Retina (tissue), 1 donor: ENCODE data around the gene ENTPD3.
A peak's percentile ranks its signal among the peaks of the same experiment; 100 is the strongest.
"Not testable (repeated sequence)": the region's sequence is repeated elsewhere in the genome, so short reads cannot be mapped to it uniquely, and the experiment has no call there.

ENCODE experiments used
- DNase-seq: peaks from one replicate; pipeline ENCODE4 v3.0.0-alpha.2; 2016

The ENTPD3 gene

DNA sequence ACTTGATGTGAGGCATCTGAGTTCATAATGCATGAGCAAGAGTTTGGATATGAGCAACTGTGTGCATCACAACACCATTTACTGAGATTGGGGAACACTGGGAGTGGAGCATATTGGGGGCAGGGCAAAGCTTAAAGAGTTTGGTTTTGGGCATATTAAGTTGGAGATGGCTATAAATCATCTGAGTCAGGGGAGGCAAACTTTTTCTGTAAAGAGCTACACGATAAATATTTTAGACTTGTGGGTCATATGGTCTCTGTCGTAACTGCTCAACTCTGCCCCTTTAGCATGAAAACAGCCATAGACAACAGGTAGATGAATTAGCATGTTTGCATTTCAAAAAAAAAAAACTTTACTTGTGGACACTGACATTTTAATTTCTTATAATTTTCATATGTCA is 20.0 kb downstream of the ENTPD3 start:
- no peak for DNase-seq

DNA sequence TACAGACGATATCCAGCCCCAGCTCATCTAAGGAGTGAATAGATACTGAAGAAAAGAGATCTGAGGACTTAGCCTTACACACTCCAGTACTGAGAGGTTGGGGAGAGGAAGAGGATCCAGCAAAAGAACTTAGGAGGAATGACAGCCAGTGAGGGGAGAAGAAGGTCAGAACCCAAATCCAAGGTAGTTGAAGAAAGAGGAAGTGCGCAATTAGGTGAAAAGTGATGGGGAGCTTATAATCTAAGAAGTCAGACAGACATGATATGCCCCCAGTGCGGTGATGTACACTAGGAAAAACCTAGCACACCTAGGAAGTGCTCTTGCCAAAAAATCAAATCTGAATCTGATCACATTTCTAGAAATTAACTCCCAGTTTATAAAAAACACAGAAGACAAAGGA is 20.6 kb downstream of the ENTPD3 start:
- DNase-seq, result no peak

DNA sequence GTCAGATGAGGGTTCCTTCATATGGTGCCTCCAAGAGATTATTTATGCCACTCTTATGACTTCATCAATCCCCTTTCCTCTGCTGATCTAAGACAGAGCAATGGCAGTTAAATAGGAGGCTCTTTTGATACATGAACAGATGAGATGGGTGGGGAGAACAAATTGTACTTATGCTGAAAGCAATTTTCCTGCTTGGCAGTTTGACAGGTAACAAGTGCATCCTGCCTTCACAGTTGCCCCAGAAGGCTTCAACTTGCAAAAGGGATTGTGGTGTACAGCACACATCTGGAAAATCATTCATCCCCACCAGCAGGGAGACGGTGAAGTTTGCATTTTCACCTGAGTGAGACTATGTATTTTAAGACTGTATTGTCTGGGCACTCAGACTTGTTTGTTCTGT is 27.3 kb downstream of the ENTPD3 start:
- no peak for DNase-seq

DNA sequence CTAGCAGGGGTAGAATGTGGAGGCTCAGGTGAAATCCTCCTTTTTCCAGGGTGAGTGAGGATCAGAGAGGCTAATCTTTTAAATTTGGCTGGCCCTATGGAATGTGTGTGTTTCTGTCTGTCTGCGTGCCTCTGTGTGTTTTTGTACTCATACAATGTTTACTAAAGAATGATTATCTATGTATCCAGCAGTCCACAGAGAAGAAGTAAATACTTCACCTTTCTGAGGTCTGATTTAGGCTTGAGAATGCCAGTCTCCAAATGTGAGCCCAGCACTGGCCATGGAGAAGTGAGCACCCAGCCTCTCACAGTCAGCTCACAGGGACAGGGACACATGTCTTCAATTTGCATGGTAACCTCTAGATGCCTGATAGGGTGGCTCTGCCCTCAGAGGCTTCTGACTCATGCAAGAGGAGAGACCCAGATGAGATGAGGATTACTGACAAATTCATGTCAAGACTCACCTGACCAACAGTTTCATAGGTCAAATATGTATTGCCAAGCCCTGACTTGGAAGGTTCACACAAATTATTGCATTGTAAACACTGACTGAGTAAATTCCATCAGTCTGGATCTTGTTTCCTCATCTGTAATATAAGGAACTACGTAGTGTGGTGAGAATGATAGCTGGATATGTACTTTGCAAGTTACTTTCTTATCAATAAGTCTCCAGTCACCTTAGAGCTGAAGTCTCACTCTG is 31.0 kb downstream of the ENTPD3 start:
- DNase-seq, result no peak

DNA sequence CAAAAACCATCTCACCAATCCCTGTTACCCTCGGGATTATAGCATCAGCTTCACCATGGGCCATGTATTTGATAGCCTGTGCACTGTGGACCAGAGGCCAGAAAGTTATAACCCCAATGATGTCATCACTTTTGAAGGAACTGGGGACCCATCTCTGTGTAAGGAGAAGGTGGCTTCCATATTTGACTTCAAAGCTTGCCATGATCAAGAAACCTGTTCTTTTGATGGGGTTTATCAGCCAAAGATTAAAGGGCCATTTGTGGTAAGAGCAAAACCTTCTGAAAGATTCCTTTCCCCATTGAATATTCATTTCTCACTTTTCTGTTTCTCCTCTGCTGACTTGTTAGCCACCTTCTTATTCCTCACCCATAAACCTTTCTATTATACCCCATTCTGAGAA is 35.9 kb downstream of the ENTPD3 start:
- DNase-seq, result no peak

DNA sequence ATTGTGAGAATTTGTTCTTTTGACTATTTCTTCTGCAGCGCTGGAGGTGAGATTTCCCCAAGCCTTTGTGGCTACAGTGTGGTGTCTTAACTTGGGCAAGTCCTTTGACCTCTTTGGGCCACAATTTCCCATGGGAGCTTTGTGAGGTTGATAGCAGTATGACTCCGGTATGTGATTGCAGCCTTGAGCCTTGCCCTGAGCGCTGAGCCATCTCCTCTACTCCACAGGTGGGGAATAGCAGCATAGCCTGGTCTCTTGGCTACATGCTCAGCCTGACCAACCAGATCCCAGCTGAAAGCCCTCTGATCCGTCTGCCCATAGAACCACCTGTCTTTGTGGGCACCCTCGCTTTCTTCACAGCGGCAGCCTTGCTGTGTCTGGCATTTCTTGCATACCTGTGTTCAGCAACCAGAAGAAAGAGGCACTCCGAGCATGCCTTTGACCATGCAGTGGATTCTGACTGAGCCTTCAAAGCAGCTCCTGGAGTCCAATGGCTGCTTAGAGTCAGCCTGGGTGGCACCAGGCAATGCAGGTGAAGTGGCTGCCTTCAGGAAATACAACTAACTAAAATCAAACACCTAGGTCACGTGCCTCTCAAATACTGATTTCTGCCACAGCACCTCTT is 40.2 kb downstream of the ENTPD3 start:
- no peak for DNase-seq

DNA sequence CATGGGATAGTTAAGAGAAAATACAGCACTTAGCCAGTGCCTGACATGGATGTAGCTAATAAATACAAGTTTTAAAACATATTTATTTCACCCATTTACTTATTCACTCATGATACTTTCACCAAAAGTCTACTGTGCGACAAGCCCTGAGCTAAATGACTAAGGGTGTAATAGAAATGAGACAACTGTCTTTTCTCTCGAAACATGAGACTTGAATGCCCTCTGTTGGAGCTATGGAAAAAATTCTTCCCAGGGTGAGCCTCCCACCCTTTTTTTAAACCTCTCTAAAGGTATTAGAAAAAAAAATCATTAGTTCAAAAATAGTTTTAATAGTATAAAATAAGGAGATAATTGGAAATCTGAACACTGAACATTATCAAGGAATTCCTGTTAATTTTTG is 45.8 kb downstream of the ENTPD3 start:
- DNase-seq, result no peak

DNA sequence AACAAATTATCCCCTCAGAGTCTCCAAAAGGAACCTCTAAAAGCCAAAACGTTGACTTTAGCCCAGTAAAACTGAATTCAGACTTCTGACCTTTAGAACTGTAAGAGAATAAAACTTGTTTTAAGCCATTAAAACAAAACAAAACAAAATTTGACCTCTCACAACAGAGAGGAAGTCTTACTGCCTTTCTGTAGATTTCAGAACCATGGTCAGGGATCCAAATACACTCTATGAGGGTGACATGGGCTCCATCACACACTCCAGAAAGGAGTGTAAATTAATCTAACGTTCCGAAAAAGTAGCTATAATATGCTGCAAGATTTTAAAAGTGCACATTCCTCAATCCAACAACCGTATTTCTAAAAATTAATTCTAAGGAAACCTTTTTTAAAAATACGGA is 50.9 kb downstream of the ENTPD3 start:
- no peak for DNase-seq

DNA sequence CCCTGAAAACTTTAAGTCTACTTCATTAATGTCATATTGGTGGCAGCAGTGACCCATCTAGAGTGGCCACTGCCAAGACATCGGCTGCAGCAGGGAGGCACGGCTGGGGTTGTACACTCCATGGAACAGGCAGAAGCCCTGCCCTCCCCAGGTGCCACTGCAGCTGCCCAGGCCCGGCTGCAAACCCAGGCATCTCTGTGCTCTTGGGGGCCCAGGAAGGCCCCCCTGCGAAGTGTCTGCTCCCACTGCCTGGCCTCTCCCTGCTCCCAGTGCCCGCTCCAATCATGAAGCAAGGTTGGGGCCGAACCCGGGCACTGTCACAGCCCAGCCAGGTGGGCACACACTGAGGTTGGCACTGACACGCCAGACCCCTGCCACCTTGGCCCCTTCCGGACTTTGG is 58.1 kb downstream of the ENTPD3 start:
- DNase-seq, result no peak

DNA sequence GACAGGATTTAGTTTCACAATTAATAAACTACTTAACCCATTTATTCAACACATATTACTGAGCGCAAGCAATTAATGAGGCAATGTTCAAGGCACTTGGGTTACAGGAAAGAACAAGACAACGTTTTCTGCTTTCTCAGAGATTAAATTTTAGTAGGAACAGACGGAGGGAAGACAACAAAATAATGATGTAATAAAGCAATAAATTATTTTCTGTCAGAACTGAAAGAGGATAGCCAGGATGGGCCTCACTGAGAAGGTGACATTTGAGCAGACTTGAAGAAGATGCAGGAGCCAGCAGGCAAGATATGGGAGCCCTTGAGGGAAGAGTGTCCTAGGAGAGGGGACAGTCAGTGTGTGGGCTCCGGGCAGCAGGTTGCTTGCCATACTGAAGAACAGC is 58.9 kb downstream of the ENTPD3 start:
- DNase-seq, result no peak

DNA sequence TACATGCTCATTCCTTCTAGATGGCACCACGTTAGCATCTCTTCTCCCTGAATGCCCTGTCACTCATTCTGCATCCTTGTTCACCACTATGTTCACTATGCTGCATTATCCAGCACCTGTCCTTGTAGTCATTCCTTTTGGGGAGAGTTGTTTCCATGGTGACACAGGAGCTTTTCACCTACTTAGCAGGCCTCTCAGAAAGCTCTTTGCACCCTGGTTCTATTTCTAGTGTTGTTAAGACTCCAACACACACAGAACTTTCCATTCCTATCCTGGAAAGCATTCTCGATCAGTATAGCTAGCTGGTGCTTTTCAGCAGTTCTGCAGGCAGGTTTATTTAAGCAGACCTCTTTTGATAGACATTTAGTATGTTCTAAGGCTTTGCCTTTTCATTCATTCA is 63.5 kb downstream of the ENTPD3 start:
- DNase-seq, result no peak

DNA sequence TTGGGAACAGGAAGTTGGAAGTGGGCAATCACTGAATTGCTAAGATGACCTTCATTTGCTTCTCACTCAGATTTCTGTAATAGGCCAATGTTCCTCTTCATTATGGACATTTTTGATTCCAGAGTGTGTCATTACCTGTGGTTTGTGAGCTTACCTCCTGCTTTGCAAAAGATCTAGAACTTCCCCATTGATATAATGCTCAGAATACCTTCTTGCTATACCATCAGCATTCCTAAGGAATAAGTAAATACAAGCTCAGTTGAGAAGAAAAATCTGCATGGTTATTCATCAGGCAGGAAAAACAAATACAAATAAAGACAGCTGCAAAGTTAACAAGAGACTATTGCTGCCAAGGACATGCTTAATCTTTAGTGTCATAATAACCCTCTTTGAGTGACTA is 64.6 kb downstream of the ENTPD3 start:
- DNase-seq, result no peak

DNA sequence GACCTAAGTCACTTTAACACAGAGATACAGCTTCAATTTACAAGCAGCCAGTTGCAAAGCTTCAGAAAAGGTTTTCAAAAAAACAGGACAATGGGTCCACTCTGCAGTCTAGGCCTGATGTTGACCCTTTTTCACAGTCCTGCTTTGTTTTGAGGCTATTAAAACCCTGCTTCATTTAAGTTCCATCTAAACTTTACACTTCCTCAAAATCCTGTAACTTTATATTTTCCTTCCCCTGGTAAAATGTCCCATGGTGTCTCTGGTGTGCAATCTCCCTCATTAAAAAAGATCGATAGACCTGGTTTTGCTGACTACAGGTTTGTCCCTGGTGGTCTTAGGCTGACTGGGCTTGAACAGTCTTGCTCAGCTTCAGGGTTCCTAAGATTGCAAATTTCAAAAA is 65.1 kb downstream of the ENTPD3 start:
- DNase-seq, result no peak

DNA sequence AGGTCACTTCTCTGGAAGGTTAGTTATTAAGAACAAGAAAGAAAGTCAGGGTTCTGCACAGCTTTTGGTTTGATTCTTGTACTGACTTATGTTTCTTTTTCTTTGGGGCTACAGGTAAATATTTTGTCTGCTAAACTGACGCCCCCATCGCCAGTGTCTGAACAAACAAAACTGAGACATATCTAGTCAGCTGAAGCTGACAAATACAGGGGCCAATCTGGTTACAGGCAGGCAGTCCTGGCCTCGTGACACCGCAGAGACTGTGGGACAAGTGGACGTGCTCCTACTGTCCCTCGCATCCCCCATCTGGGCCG is 65.5 kb downstream of the ENTPD3 start:
- no peak for DNase-seq

DNA sequence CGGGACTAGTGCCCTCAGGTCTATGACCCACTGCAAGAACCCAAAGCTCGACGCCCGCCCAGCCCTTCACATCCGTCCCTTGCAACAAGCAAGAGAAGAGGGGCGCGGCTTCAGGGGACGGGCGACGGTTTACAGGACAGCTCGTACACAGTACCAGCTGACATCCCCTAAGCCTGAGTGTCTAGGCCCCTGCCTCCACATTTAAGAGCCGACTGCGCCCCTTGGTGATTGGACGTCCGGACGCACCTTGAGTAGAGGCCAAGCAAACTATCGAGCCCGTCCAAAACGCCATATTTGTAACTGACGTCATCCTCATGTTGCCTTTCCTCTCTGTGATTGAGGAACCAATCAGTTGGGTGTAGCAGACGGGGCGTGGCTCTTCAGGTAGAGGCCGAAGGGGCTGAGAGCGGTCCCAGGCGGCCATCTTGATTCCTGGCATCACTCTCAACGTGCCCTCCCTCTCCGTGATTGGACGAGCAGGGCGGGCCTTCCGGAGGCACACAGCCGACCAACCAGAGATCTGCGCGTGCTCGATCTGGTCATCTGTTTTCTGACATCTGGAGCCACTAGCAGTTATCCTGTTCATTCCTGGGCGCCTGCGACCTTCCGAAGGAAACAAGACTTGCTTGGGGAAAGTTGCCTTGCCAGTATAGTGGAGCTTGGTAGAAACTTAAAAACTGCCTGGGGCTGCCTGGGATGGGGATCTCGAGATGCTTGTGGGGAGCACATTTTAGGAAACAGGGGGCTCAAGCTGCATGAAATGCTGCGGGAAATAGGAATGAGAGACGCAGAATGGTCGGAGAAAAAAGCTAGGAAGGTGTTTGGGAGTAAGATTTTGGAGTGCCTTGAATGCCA is 66.1 kb downstream of the ENTPD3 start:
- DNase-seq, result peak; percentile 95

DNA sequence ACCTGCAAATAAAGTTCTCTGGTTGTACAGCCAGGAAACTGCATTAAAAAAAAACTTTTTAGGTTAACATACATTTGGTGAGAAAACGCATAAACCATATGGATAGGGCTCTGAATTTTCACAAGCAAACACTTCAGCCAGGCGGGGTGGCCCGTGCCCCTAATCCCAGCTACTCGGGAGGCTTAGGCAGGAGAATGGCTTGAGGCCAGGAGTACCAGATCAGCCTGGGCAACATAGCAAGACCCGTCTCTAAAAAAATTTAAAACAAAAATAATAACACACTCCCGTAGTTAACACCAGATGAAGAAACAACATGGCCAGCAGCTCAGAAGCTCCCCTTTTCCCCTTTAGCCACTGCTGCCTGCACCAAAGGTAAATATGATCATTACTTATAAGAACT is 66.9 kb downstream of the ENTPD3 start:
- no peak for DNase-seq

DNA sequence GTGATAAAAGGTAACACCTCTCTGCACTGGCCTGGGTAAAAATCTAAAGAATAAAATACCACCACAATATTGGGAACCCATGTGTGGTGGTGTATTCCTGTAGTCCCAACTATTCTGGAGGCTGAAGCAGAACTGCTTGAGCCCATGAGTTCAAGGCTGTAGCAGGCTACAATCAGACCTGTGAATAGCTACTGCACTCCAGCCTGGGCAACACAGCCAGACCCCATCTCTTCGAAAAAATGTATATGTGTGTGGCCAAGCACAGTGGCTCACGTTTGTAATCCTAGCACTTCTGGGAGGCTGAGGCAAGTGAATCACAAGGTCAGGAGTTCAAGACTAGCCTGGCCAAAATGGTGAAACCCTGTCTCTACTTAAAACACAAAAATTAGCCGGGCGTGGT is 68.3 kb downstream of the ENTPD3 start:
- no peak for DNase-seq

DNA sequence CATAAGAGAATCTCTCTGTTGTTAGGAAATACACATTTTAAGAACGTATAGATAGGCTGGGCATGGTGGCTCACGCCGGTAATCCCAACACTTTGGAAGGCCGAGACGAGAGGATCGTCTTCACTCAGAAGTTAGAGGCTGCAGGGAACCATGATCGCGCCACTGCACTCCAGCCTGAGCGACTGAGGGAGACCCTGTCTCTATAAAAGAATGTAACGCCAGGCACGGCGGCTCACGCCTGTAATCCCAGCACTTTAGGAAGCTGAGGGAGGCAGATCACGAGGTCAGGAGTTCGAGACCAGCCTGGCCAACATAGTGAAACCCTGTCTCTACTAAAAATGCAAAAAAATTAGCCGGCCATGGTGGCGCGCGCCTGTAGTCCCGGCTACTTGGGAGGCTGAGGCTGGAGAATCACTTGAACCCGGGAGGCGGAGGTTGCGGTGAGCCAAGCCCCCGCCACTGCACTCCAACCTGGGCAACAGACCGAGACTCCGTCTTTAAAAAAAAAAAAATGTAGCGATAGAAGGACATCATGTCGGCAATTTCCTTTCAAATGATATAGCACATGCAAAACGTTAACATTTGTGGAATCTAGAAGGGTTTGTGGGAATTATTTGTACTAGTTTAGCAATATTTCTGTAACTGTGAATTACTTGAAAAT is 69.4 kb downstream of the ENTPD3 start:
- no peak for DNase-seq

DNA sequence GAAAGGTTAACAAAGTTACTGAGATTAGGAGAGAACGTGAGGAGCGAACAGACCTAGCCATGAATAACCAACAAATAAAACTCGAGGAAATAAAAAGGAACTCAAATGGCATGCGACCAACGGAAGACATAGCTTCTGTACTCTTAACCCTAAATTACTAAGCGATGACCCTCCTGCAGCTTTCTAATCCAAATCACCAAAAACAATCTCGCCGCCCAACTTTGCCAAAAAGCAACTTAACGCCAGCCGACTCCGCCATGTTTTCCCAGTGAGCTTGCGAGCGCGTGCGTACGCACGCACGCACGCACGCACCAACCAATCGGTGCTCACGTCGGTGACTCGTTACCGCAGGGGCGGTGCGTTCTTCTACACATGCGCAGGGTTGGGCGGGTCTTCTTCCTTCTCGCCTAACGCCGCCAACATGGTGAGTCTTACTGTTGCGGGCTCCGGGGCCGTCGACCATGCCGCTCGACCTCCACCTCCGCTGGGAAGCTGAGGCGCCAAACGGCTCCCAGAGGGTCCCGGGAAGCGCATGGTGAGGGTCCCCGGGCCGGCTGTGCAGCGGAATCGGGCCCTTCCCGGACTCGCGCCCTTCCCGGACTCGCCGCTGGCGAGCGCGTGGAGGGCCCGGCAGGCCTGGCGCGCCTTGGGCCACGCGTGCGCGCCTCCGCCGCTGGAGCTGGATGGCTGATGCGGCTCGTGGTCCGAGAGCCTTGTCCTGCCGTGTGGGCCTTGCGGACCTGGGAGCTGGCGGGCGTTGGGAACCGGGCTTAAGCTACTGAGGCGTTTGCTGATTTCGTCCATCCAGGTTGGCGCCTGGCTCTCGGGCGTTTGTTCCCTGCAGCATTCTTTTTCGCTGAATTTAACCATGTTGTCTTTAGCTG is 70.2 kb downstream of the ENTPD3 start, which contains the start of gene RPL14:
Gene RPL14 (plus strand): TSS at position 400 of the 884 bp plus-strand sequence. CDS start 133 bp downstream, at position 533.
- DNase-seq, result peak; percentile 96

DNA sequence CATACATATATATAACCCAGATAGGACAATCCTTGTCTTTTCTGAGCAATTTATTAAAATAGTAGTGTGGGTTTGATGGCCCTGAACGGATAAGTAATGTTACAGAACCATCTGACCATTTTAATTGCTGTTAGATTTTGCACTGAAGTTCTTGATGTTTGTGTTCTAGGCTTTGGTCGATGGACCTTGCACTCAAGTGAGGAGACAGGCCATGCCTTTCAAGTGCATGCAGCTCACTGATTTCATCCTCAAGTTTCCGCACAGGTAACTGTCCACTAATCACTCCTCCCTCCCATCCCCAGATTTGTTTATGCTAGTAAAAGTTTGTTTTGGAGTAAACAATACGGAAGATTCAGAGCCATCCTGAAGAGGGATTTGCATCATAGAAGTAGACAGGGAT is 71.5 kb downstream of the ENTPD3 start:
- no peak for DNase-seq

DNA sequence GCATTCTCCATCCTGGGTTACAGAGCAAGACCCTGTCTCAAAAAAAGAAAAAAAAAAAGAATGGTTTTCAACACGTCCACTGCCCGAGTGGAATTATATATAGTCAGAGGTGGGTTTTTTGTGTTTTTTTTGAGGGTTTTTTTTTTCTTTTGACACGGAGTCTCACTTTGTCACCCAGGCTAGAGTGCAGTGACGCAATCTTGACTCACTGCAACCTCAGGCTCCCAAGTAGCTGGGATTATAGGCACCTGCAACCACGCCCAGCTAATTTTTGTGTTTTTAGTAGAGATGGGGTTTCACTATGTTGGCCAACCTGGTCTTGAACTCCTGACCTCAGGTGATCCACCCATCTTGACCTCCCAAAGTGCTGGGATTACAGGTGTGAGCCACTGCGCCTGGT is 73.5 kb downstream of the ENTPD3 start:
- not testable (repeated sequence) for DNase-seq

DNA sequence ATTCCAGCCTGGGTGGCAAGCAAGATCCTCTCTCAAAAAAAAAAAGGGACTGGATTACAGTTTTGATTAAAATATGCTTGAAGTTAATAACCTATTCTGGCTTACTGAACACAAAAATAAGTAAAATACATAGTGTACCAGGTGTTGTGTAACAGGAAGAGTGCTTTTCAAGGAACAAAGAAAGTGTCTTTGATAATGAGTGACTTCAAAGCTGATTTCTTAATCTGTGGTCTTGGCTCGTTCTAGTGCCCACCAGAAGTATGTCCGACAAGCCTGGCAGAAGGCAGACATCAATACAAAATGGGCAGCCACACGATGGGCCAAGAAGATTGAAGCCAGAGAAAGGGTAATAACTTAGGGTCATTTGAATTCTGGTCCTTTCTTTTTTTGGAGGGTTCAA is 74.2 kb downstream of the ENTPD3 start:
- DNase-seq, result no peak

DNA sequence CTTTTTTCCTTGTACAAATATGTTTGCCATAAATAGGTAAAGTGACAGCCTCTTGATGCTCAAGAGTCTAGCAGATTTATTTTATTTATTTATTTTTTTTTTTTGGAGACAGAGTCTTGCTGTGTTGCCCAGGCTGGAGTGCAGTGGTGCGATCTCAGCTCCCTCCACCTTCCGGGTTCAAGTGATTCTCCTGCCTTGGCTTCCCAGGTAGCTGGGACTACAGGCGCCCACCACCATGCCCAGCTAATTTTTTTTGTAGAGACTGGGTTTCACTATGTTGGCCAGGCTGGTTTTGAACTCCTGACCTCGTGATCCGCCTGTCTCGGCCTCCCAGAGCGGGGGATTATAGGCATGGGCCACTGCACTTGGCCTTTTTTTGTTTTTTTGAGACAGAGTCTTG is 75.9 kb downstream of the ENTPD3 start:
- not testable (repeated sequence) for DNase-seq
